Stimulated activated CD8-positive, alpha-beta memory T cell treated with anti-CD3 and anti-CD28 coated beads, Interleukin-12 subunit alpha, Interleukin-12 subunit beta, amount 100 ng/mL, for 4 hours (primary cell): ENCODE measurements around the gene TMCC1.
"Not testable (repeated sequence)": the region's sequence is repeated elsewhere in the genome, so short reads cannot be mapped to it uniquely, and the experiment has no call there.

ENCODE experiments used
- DNase-seq: peaks from one replicate; pipeline ENCODE4 v3.0.0-alpha.2; 2020; ENCODE audit warnings: low read depth

TMCC1 gene

DNA sequence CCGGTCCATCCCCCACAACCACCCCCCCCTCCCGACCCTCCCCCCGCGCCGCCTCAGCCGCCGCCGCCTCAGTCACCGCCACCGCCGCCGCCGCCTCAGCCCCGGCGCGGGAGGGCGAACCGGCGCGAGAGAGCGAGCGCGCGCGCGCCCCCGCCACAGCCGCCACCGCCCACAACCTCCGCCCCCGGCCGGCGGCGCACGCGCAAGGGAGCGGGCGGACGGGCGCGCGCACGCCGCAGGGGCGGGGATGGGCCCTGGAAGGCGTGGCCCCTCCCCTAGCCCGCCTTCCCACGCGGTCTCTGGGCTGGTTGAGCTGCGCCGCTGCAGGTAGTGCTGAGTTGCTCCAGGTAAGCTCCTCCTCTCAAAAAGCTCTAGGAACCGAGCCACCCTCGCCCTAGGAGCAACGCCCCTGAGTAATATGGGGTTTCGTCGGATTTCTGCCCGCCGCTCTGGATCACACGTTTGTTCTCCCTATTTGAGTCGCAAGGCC is at the start of gene TMCC1:
TMCC1 (minus strand) TSS at position 131 of the 490 bp plus-strand sequence.
- peak; percentile 85 for DNase-seq

DNA sequence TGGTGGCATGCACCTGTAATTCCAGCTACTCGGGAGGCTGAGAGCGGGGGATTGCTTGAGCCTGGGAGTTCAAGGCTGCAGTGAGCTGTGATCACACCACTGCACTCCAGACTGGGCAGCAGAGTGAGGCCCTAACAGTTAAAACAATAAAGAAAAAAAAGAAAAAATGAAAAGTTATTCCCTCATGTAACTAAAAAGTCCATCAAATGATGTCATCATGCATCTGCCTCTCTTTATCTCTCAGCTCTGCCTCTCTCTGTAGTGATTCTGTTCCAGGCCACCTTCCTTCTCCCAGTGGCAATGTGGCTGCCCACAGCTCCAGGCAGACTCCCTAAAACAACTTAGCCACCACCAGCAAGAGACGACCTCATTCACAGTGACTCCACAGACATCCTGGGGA is 49.5 kb upstream of the TMCC1 start:
- no peak for DNase-seq

DNA sequence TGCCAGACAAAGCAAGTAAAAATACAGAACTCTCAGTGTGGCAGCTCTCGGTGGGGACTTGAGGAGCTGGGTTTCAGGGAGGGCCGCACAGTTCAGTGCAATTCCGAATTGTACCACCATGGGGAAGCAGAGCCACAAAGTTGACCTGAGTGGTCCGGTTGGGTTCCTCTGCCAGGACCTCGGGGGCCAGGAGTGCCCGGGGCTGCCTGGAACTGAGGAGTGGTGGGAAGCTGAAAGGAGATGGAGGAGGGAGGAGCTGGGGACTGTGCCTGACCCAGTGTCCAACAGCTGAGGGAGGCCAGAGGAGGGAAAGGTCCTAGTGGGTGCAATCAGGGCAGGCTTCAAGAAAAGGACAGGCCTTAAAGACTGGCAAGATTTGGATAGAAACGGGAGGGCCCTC is 48.8 kb upstream of the TMCC1 start:
- no peak for DNase-seq

DNA sequence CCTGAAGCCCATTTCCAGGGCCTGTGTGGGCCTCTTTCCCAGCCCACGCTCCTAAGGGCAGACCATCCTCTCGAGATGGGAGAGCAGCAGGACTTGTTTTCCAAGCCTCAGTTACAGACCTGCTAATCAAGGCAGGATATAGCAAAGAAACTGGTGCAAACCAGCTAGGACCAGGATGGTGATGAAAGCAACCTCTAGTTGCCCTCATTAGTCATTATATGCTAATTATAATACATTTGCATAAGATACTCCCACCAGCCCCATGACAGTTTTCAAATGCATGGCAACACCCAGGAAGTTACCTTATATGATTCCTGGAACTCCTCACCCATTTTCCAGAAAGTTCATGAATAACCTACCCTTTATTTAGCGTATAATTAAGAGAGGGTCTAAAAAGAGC is 46.6 kb upstream of the TMCC1 start:
- no peak for DNase-seq

DNA sequence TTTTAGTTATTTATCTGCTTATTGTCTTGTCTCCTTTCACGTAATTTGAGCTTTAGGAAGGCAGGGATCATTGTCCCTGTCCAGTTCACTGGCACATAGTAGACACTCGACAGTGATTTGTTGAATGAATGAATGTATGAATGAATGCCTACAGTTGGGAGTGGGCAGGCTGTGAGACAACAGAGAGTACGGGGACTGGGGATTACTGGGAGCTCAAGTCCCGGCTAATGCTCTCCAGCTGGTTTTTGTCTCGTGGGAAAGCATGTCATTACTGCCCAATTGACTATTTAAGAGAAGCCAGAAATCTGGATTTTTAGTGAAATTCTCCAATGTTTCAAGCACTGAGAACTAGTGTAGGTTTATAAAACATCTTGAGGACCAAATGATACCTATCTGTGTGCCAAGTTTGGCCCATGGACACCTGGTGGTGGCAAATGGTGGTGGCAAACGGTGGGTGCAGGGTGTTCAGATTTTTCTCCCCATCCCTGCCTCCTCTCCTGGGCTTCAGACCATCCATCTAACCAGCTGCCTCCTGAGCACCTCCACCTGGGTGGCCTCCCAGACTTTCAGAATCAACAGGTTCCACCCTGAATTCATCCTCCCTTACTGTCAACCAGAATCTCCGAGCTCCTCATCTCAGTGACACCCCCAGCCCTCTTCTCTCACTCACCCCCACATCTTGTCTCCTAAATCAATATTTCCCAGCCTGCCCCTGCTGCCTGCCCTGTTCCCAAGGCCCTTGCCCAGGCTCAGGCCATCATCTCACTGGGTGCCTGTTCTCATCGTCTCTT is 44.8 kb upstream of the TMCC1 start:
- DNase-seq, result no peak

DNA sequence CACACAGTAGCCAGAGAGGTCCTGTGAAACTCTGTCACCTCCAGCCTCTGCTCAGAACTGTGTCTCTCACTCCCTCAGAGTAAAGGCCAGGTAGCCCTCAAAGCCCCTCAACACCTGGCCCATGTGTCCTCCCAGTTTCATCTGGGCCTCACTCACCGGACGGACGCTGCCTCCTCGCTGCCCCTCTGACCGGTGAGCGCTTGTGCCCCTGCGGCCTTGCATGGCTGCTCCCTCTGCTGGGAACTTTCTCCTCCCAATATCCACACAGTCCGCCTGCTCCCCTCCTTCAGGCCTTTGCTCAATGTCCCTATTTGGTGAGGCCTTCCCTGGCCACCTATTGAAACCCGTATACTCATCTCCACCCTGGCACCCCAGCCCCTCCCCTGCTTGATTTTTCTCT is 44.2 kb upstream of the TMCC1 start:
- no peak for DNase-seq

DNA sequence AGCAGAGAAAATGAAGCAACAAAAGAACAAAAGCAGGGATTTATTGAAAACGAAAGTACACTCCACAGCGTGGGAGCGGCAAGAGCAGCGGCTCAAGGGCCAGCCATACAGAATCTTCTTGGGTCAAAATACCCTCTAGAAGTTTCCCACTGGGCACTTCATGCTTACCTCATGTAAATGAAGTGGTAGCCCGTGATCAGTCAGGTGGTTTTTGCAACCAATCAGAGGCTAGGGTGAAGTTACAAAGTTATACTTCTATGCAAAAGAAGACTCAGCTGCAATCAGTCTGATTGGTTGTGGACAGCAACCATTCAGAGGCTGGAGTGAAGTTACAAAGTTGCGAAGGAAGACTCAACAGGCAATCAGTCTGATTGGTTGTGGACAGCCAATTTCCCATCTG is 43.2 kb upstream of the TMCC1 start:
- no peak for DNase-seq

DNA sequence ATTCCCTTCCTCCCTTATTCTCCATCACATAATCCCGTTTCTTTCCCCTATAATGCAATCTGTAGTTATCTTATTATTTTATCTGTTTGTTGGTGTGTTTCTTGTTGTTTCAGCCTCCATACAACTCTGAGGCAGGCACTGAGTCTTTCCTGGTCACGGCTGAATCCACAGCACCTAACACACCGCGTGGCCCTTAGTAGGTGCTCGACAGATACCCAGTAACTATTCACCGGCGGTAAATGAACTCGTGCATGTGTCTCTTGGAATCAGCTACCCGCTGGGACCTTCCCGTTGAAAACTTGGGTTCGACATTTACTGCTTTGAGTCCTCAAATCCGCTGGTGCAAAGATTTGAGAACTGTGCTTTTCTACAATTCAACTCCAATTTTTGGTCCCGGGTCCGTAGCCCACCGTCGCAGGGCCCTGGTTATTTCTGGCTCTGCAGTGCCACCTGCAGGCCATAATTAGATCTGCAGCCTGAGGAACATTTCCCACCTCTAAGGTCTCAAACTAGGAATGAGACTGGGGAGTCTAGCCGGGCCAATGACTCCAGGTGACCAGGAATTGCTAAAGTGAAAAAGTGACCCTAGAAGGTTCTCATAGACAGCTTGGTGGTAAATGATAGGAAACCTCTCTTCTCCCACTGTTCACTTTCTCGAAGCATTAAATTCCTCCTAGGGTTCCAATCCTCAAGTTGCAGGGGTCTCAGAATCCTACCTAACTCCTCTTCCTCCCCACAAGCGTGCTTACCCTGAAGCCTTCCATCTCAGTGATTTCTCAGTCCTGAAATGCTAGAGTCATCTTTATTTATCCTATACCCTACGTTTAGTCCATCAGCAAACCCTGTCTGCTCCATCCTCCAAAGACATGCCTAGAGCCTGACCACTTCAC is 41.0 kb upstream of the TMCC1 start:
- peak; percentile 7 for DNase-seq

DNA sequence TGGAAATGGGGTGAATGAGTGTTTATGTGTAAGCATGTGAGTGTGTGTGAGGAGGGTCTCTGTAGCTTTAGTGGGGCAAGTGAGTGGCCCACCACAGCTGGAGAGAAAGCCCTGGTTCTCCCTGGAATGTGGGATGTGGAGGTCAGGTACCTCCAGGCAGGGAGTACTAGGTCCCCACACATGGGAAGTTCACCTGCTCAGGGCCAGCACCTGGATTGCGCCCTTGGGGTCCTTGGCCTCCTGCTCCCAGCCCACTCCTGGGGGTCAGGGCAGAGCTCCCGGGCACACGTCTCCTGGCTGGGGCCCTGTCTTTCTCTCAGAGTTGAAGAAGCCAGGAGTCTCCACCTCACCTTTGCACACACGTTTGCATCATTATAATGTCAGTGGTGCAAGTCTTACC is 40.0 kb upstream of the TMCC1 start:
- DNase-seq, result no peak

DNA sequence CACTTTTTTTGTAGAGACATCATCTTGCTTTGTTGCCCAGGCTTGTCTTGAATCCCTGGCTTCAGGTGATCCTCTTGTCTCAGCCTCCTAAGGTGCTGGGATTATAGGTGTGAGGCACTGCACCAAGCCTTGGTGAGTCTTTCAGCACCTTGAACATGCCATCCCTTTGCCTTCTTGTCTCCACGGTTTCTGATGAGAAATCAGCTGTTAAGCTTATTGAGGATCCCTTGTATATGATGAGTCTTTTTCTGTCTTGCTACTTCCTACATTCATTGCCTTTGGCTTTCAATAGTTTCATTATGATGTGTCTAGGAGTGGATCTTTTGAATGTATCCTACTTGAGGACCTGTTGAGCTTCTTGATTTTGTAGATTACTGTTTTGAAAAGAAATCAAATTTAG is 35.9 kb upstream of the TMCC1 start:
- DNase-seq, result no peak

DNA sequence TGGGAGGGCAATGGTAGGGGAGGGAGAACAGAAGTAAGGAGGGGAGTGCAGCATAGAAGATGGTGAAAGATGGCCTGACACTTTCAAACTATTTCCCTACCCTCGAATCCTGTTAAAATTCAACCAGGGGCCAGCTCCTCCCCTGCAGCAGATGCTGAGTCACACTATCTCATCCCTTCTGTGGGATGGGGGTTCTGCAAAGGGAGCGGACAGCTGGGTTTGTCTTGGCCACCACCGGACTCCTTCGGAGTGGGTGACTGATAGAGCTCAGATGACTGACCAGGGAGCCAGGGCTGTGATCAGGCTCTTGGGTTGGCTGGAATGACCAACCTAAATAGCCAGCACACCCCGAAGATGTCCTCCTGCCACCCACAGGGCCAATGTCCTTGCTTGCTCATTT is 33.6 kb upstream of the TMCC1 start:
- no peak for DNase-seq

DNA sequence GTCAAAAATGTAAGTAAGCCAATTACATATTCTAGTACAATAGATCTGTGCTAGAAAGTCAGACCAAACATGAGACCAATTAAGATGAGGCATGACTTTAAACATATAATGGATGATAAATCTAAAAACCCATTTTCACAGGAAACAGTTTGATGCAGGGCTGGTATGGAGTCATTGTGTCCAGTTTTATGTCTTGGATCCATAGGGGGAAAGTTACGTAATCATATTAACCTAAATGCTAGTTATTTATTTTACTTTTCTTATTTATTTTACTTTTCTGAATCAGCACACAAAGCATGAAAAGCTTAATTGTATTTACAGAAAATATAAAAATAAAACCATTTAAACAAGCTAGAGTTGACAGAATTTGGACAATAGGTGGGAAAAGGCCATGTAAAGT is 26.3 kb upstream of the TMCC1 start:
- DNase-seq, result no peak

DNA sequence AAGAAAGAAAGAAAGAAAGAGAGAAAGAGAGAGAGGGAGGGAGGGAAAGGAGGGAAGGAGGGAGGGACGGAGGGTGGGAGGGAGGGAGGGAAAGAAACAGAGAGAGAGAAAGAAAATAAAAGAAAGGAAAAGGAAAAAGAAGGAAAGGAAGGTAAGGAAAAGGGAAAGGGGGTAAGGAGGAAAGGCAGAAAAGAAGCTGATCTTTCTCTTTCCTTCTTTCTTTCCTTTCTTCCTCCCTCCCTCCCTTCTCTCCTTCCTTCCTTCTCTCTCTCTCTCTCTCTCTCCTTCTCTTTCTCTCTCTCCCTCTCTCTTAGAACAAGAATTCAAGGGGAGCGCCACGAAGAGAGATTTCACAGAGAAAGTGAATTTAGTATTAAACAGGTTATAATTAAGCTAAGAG is 25.8 kb upstream of the TMCC1 start:
- no peak for DNase-seq

DNA sequence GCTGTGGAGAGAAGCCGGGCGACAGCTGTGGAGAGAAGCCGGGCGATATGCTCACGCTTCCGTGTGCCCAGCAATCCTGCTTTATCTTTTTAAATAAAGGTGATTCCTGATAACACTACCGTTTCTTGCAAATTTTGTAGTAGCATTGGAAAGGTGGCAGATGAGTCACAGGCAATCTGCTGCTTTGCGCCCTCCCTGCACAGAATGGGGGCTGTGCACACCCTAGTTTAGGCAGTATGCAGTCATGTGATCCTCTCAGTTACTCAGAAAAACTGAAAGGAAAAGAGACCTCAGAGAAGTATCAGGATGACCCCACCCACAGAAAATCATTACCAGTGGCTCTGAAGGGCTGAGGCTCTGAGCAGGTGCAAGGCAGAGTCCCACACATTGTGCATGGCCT is 24.9 kb upstream of the TMCC1 start:
- no peak for DNase-seq

DNA sequence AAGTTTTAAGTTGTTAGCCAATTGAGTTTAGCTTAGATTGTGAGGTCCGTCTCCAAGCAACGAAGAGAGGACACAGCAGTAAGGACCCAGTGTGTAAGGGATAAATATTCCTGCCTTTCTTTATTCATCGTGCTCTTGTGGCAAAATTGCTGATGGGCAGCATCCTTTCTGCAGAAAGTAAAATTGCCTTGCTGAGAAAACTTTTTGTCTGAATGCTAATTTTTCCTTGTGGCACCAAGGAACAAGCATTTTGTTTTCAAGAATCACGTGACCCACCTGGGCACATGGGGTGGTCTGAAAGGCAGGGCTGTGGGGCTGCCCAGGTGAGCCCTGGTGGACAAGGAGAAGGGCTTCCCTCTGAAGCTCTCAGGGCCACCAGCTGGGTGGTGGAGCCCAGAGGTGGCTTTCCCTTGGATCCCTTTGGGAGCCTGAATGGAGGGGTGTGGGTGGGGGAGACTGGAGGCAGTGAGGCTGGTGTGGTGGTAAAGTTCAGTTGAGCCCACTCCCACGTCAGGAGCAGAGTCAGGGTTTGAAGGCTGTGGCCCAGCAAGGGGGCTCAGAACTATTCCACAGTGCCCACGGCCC is 24.0 kb upstream of the TMCC1 start:
- no peak for DNase-seq

DNA sequence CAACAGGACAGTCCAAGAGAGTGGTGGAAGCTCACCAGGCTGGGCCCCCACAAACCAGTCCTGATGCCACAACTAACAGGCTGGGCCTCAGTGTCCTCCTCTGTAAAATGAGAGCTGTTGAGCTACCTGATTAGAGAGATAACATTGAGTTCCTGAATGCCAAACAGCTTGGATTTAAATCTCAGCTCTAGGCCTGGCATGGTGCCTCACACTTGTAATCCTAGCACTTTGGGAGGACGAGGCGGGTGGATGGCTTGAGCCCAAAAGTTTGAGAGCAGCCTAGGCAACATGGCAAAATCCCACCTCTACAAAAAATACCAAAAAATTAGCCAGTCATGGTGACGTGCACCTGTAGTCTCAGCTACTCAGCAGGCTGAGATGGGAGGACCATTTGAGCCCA is 20.1 kb upstream of the TMCC1 start:
- DNase-seq, result no peak

DNA sequence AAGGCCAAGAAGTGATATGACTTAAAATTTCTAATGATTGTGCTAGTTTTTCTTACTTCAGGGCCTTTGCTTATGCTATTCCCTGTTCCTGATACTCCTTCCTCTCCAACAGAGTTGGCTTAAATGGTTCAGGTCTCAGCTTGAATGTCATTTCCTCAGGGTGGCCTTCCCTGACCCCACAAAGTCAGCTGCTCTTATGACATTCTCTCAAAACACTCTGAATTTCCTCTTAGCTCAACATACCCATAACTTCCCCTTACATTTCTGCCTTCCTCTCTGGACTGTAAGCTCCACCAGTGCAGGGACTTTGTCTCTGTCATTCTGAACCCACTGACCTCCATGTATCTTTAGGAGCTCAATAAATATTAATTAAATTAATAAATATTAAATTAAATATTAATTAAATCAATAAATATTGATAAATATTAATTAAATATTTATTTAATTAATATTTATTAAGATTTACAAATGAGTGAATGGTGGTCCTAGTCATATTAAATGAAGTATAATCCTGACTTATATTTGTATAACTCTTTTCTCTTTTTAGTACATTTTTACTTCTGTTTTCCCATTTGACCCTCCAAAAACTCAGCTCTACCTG is 17.9 kb upstream of the TMCC1 start:
- DNase-seq, result no peak

DNA sequence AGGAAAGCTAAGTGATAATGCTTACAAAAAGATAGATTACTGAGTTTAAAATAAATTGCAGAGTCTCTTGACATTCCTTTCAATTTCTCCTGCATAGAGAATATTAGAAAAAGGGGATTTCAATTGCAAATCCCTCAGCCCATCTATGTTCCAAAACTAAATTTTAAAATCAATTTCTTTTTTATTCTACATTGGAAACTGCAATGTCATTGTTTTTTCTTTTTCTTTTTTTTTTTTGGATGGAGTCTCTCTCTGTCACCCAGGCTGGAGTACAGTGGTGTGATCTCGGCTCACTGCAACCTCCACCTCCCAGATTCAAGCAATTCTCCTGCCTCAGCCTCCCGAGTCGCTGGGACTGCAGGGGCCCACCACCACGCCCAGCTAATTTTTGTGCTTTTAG is 15.7 kb upstream of the TMCC1 start:
- not testable (repeated sequence) for DNase-seq

DNA sequence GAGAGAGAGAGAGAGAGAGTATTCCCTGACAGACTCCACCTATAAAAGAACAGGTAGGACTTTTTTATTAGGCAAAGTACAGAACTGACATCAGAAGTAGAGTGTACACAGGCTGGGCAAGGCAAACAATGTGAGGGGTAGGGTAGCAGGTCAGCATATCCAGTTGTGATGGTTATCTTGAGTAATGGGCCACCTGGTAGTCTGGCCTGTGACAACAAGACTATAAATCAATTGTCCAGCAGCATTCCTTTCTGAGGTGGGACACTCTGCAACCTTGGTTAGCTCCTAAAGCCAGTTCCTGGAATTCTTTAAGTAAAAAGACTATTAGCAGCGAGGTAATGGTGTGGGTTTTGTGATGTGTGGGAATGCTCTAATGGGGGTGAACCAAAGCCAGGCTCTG is 14.9 kb upstream of the TMCC1 start:
- no peak for DNase-seq

DNA sequence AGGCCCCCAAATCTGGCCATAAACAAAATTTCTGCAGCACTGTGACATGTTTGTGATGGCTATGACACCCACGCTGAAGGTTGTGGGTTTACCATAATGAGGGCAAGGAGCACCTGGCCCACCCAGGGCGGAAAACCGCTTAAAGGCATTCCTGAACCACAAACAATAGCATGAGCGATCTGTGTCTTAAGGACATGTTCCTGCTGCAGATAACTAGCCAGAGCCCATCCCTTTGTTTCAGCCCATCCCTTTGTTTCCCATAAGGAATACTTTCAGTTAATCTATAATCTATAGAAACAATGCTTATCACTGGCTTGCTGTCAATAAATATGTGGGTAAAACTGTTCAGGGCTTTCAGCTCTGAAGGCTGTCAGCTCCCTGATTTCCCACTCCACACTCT is 7.8 kb upstream of the TMCC1 start:
- DNase-seq, result not testable (repeated sequence)

DNA sequence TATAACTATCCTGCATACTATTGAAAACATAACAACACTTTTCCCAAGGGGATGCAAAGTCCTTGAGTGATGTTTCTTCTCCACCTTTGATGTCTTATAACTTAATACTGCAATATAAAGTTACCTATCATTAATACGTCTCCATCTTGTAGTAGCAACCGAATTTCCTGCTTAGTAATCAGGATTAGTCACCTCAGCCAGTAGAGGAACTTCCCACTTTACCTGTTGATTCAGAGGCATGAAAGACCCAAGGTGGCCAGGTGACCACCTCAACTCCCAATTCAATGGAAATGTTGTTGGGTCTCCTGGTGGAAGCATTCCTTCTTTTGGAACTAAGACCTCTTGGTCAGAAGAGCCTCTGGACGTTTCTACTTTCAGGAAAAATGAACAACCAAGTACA is 3.5 kb upstream of the TMCC1 start:
- DNase-seq, result no peak

DNA sequence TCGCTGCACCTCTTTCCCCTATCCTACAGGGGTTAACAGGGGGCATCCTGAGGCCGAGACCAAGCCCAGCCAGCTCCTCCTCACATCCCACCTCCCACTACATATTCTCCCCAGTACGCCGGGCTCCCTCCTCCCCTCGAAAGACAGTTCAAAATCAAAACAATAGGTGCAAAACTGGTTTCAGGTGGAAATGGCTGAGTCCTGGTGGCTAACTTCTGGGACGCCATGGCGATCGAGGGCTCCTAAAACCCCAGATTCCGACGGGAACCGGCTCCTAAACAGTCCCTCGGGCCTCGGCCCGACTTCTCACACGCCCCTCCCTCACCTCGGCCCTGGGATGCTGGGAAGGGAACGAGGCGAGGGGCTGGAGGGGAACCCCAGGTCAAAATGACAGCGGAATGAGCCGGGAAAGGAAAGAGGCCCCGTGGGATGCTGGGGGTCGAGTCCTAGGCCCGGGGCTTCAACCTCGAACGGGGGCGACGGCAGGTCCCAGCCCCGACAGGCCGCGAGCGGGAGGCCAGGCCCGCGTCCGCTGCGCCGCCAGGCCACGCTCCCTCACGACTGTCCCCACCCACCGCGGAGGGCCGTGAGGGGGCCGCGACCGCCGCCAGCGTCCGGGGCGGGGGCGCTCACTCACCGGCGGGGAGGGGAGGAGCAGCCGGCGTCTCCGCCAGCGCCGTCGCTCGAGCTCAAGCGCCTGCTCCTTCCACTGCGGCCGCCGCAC is 492 bp downstream of the TMCC1 start:
- DNase-seq, result peak; percentile 5
